Suppressor macrophage treated with lipopolysaccharide for 1 hour (primary cell): Measurements from ENCODE around the gene MYO7B.
"Not testable (repeated sequence)": the region's sequence is repeated elsewhere in the genome, so short reads cannot be mapped to it uniquely, and the experiment has no call there.

Experiments used
- DNase-seq, 3 donors: peaks; one replicate each; pipeline ENCODE4 v3.0.0-alpha.2; 2020 to 2022

MYO7B gene

DNA sequence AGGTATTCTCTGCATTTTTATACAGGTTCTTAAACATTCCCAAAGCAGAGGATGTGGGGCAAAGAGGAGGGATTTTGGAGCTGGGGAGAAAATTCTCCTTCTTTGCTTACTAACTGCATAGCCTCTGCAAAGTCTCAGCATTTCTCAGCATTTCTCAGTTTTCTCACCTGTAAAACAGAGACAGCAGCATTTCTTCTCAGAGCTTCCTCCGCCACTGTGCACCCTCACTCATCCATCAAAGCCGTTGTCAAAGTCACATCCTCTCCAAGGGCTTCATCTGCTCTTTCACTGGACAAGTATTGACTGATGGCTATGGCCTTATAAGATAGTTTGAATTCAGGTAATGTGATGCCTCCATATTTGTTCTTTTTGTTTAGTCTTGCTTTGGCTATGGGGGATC, 17.4 kb downstream of the MYO7B start:
- DNase-seq, result no peak

DNA sequence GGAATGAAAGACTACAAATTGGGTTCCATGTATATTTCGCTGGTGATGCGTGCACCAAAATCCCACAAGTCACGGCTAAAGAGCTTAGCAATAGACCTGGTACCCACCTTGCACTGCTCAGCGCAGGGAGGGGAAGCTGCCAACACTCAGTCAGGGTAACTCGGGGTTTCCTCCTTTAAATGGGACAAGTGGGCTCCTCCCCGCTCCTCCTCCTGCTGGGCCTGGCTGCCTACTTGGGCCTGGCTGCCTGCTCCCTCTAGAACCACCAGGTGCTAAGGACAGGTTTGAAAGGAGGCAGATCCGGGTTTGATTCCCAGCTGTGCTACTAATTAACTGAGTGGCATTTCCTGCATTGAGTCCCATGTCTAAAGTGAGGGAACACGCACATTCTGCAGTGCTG, 23.4 kb downstream of the MYO7B start:
- DNase-seq, result no peak

DNA sequence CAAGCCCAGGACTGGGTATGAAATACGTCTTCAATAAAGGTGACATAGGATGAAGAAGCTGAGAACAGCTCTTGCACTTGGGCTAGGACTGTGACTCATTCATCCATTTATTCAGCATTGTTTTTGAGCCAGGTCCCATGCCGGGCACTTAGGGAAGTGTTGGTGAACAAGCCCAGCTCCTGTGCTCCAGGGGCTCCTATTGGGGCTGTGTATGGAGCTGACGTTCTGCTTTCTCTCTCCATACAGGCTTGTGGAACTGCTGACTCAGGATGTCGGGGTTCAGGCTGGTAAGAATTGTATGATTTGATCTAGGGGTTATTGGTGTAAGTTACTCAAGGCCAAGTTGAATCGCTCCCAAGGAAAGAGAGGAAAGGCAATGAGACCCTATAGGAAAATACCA, 24.0 kb downstream of the MYO7B start:
- peak; percentile 16 to 24 (median 24) for DNase-seq

DNA sequence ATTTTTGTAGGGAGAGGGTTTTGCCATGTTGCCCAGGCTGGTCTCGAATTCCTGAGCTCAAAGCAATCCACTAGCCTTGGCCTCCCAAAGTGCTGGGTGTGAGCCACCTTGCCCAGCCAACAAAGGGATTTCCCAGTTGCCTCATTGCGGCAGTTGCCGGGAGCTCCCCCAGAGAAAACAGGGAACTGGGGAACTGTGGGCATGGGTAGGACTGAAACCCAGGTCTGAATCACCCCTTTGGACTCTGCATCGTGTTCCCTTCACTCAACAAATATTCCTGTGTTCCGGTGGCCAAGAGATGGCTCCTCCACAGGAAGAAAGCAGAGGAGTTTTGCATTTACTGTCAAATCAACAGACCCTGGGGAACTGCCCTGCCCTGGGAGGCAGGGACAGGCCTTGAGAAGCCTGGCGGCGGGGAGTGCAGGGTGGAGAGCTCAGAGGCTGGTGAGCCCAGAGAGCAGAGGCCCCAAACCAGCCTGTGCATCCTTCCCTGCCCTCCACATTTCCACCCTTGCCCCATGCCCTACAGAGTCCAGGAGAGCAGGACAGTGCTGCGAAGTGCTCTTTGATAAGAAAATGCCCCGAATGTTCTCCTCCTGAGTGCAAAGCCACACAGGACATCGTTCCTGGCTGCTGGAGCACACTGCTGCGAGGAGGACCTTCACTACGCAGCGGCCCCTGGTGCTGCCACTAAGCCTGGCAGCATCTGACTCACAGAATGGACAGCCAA, 24.9 kb downstream of the MYO7B start:
- peak; percentile 92 to 93 (median 93) for DNase-seq

DNA sequence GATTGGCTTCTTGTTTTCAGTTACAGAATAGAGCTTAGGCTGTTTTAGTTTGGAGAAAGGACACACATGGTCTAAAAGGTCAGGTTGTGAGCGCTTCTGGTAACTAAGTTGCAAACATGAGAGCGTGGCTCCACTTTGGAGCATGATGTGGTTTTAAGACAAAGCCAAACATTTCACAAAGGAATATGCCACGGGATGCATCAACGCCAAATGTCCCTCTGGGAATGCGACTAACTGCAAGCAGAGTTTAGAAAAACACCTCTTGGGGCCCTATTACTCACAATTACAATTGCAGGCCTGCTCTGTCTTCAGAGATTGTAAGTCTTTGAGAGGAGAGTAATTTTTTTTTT, 25.4 kb downstream of the MYO7B start:
- DNase-seq, result peak in 1 of 3 donors; percentile 27

DNA sequence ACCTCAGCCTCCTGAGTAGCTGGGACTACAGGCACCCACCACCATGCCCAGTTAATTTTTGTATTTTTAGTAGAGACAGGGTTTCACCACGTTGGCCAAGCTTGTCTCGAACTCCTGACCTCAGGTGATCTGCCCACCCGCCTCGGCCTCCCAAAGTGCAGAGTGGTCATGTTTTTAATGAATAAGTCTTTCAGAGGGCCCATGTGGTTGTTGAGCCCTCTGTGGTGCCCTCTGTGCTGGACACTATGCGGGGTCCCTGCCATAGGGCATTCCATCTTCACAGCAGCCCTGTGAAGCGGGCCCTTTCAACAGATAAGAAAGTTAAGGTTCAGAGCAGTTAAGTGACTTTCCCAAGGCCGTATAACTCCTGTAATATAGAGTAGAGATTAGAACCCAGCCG, 25.9 kb downstream of the MYO7B start:
- DNase-seq, result no peak

DNA sequence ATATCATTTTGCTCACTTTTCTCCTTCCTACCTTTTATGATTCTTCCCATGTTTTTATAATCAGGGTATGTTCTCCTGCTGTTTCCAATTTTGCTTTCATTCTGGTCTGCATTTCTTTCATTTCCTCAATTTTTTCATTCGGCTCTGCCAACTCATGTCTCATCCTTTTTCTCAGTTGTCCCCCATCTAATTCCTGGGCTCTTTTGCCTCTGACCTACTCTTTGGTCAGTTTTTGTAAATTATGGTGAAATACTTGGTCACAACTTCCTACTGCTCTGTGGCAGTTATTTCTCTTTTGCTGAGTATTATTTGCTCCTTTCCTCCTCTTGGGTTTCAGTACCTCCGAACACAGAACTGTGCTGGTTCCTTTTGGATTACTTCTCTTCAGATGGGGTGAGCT, 27.5 kb downstream of the MYO7B start:
- peak; percentile 54 to 83 (median 68) for DNase-seq

DNA sequence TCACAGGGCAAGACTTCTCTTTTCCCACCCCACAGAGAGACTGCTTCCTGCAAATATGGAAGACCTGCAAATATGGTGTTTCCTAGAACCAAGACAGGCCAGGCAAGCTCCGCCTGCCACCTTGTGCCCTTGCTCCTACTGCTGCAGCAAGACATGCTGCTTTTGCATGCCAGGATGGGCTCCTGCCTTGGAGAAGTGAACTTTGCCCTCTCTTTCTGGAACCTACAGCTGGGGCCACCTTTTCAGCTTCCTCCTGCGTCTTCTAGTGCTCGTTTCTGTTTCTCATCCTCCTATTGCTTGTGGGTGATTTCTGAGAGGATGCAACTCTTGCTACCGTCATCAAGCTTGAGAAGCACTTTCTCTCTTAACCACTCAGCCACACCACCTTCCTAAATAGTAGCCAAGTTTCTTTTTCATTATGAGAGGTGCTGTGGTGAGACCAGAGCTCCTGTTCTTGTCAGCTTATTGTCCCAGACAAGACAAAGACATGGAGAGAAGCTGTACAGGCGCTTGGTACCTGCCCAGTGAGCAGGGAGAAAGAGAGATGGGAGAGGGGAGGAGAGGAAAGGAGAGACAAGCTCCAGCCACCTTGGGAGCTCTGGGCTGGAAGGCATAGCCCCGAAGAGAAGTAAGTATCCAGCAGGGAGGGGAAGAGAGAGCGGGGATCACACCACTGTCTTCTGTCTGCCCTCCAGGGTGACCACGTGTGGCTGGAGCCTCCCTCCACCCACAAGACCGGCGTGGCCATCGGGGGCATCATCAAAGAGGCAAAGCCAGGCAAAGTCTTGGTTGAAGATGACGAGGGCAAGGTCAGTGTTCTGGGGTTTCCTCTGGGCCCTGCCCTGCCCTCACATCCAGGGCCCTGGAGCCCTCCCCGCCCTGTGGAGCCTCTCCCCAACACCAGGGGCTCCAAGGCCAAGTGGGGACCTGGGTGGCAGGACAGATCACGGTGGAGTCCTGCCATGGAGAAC, 28.3 kb downstream of the MYO7B start:
- DNase-seq, result peak; percentile 75 to 86 (median 75)

DNA sequence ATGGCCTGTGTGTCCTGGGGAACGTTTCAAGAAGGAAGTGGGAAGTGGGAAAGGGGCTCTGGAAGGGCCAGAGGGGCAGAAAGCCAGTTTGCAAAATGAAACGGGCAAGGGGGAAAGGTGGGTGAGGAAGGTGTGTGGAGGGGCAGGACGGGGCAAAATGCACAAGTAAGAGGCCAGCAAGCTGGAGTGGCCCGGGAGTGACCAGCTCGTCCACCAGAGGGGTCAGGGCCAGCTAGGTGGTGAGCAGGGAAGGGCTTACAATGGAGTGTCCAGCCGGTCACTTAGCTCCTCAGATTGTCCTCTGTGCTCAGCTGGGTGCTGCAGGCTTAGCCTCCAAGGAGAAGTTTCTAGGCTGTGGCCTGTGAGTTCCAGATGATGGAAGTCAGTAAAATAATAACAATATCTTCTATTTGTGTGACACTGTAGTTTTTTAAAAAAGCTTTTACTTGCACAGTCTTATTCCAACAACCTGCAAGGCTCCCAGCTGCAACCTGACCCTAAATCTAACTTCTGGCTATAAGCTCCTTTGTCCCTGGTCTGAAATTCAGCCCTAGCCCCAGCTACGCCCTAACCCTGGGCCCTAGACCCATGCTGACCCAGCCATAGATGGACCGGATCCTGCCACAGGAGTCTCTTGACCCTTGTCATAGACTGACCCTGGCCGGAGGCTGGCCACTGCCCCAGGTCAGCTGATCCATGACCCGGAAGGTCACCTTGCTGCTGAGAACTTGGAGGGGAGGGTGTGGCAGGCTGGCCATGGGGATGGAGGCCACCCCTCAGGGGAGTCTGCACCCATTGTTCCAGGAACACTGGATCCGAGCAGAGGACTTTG, 29.2 kb downstream of the MYO7B start:
- DNase-seq, result no peak

DNA sequence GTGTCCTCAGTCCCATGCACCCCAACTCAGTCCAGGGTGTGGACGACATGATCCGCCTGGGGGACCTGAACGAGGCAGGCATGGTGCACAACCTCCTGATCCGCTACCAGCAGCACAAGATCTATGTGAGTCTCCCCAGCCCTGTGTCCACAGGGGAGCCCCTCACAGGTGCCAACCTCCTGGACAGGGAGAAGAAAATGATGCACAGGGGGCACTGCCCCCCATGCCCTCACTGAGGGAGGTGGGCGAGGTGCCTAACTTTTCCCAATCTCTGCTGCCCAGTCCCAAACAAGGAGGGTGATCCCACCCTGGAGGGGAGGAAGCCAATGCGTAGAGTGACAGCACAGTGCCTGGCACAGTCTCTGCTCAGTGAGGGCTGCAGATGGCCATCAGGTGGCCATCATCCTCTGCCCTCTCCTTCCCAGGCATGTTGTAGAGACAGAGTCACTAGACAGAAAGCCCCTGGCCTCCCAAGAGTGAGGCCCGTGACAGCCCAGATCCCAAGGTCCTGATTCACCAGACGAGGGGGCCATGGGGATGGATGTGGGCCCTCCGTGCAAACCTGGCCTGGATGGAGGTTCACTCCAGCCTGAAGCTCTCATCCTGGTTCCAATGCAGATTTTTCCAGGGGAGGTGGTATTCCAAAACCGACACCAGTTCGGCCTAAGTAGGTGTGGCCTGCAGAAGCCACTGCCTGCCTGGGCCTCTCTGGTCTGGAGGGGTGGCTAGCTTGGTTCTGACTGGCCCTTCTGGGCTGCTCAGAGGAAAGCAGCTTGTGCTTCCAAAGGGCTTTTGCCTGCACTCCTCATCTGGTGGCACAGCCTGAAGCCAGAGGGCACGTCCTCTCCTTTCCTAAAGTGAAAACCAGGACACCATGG, 30.0 kb downstream of the MYO7B start:
- DNase-seq, result no peak

DNA sequence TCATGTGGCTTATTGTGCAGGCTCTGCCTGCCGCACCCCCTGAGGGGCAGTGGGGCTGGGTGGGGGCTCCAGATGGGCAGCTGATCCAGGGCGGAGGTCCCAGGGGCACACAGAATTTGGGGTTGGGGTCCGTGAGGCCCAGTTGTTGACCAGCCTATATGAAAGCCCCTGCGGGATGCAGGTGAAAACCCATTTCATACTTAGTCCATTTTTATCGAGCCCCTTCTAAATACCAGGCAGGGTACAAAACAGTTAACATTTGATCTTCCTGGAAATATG, 30.6 kb downstream of the MYO7B start:
- DNase-seq, result no peak

DNA sequence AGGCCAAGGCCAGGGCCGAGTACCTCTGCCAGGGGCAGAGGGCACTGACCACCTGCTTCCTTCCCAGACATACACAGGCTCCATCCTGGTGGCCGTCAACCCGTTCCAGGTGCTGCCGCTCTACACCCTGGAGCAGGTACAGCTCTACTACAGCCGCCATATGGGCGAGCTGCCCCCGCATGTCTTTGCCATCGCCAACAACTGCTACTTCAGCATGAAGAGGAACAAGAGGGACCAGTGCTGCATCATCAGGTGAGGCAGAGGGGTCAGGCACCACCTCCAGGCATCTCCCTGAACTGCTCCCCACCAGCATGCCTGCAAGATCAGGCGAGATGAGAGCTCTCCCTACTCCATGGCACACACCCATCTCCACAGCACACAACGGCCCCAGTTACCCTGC, 31.1 kb downstream of the MYO7B start:
- no peak for DNase-seq

DNA sequence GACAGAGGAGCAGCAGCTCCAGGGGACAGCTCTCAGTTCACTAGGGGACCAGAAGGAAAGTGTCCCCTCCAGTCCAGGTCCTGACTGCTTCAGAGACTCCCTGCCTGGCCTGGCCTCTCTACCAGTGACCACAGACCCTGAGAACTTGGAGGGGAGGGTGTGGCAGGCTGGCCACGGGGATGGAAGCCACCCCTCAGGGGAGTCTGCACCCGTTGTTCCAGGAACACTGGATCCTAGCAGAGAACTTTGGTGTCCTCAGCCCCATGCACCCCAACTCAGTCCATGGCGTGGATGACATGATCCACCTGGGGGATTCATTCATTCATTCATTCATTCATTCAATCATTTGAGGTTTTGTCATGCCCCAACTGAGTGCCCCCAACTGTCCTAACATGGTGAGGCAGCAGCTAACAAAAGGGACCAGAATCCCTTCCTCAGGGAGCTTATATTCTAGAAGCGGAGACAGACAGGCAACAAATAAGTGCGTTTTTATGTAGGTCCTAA, 31.9 kb downstream of the MYO7B start:
- DNase-seq, result no peak

DNA sequence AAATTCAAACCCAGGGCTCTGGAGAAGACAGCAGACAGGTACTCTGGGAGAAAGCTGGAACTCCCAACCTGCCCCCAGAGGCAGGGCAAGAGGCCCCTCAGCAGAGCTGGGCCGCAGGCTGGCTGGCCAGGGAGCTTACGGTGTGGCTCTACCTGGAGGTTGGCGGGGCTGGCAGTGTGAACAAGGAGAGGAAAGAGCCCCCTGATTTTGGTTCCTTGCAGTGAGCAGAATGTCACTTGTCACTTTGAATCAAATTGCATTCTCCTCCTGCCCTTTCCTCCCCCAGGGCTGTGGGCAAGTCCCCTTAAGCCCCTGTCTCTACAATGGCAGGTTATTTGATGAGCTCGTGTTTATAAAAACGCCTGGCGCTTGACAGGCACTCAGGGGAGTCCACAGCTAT, 32.6 kb downstream of the MYO7B start:
- no peak for DNase-seq

DNA sequence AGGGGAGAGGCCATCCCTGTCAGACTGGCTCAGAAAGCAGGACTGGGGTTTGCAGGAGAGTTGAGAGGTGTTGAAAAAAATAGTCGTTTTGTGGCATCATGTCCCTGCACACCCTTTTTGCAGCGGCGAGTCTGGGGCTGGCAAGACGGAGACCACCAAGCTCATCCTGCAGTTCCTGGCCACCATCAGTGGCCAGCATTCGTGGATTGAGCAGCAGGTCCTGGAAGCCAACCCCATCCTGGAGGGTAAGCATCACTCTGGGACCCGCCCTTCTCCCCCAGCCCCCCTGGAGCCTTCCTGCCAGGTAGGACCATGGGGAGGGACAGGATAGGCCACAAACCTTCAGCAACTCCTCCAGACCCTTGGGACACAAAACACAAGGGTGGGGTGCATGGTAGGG, 34.2 kb downstream of the MYO7B start:
- no peak for DNase-seq

DNA sequence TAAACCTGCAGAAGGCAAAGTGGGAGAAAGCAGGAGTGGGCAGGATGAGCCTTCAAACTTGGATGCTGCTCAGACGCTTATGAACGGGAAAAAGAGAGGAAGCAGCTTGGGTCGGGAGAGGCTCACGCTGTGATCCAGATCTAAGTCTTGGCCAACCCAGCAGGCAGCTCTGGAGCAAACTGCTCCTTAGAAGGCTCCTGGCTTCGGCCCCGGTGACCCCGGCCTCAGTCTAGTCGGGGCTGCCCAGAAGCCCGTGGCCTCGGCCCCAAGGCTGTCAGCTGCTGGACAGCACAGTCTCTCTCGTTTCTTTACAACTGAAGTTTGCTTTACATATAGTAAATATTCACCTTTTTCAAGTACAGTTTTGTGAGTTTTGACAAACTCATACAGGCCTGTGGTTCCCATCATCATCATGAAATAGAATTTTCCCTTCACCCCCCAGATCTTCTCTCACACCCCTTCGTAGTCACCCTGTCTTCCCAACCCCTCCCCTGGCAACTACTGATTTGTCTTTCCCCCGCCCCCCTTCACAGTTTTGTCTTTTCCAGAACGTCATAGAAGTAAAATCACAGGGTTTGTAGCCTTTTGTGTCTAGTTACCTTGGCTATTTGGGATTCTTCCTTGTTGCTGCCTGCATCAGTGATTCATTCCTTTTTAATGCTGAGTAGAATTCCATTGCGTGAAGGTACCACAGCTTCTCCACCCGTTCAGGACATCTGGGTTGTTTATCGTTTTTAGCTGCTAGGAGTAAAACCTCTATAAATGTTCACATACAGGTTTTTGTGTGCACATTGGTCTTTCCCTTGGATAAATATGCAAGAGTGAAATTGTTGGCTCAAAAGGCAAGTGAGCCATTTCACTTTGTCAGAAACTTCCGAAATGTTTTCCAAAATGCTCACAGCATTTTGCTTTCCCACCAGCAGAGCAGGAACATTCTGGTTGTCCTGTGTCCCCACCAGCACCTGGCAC, 35.1 kb downstream of the MYO7B start:
- no peak for DNase-seq

DNA sequence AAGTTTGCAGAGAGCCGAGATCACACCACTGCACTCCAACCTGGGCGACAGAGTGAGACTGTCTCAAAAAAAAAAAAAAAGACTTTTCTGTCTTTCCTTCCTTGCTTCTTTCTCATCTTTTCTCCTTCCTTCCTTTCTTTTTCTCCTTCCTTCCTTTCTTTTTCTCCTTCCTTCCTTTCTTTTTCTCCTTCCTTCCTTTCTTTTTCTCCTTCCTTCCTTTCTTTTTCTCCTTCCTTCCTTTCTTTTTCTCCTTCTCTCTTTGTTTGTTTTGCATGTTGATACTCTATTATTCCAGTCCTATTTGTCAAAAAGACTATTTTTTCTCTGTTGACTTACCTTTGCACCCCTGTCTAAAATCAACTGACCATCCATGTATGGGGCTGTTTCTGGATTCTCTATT, 36.9 kb downstream of the MYO7B start:
- DNase-seq, result not testable (repeated sequence)

DNA sequence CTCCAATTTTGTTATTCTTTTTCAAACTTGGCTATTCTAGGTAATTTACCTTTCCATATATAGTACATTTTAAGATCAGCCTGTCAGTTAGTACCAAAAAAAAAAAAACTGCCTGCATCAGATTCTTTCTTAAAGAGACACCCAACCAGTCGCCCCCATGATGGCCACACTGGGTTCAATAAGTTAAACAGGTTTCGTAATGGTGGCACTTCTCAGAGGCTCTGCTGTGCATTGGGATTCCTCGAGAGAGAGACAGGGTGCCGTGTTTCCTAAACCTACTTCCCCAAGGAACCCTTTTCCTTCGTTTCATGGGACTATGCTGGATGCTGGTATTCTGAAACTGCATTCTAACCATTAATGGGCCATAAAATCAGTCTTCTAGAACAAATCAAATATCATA, 37.4 kb downstream of the MYO7B start:
- no peak for DNase-seq

DNA sequence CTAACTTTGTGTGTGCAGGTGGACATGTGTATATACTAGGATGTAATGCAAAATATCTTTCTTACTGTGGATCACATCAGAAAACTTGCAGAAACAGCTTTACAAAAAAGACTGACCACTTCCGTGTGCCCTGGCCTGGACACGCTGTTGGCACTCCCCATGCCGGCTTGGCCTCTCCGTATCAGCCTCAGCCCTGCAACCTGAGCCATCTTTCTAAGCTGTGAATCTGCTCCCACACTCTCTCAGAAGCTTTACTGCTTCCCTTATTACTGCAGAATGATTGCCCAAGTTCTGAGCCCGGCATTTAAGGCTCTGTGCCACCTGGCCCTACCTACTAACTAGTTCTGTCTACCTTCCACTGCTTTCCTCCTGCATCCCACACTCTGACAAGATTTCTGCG, 37.8 kb downstream of the MYO7B start:
- DNase-seq, result no peak

DNA sequence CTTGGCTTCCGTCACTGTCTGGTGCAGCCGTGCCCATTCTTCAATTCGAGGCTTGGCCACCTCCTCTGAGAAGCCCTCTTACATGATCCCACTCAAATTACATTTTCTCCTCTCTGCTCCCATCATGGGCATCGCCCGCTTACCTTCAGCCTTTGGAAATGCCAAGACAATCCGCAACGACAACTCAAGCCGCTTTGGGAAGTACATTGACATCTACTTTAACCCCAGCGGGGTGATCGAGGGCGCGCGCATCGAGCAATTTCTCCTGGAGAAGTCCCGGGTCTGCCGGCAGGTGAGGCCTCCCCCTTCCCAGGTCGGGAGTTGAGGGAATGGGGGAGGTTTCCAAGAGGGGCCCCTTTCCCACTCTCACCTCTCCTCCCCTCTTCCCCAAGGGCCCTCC, 38.3 kb downstream of the MYO7B start:
- DNase-seq, result no peak

DNA sequence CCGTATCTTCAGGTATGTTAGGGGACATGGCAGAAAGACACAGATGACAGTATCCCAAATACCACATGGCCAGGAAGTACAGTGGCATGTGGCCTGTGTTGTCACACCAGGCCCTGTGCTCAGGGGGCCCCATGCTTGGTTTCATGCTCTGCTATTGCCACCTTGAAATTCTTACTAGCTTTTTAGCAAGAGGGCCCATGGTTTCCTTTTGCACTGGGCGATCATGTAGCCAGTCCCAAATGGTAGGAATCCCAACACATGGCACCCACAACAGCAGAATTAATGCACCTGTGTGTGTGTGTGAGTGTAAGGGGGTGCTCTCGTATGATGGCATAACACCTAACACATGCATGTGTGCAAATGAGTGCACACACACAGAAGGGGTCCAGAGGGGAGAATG, 39.2 kb downstream of the MYO7B start:
- DNase-seq, result no peak
